Kidney capillary endothelial cell (primary cell): ENCODE results near the gene TMEM106C.

Experiments
- DNase-seq: peaks from one replicate; pipeline ENCODE4 v3.0.0-alpha.2; 2018; ENCODE audit warnings: low spot score

Gene TMEM106C

DNA sequence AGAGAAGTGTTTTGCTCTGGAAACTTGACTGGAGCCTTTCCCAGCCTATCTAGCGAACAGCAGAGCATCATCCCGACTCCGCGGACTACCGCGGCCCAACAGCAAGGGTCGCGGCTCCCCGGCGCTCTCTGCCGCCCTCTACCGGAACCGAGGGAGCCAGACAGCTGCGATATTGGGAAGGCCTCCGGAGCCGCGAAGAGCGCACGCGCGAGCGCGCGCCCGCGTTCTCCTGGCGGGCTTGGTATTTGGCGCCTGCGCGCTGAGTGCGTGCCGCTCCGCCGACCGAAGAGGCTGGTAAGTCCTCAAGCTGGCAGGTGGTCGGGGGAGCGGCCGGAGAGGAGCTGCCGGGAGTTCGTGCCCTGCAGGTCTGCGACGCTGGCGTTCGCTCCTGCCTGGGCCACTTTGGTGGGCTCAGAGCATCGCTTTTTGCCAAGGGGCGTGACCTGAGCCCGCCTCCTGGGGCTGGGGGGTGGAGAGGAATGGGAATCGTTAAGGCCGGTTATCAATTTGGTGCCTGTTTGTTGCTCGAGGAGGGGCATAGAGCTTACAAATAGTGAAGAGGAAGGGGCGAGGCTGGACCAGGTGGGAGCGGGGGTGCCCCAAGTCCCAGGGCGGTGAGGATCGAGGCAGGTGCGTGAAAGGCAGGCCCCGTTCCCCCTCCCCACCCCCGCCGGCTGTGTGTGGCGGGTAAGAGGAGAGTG, at the start of gene TMEM106C:
TSS of gene TMEM106C (plus strand) at position 257 of the 701 bp plus-strand sequence. CDS start 641 bp downstream, outside the sequence.
- DNase-seq = peak; percentile 91

GRCh38 chr12:47920913-47921312, 42.5 kb upstream of the TMEM106C start:
- DNase-seq = no peak

DNA sequence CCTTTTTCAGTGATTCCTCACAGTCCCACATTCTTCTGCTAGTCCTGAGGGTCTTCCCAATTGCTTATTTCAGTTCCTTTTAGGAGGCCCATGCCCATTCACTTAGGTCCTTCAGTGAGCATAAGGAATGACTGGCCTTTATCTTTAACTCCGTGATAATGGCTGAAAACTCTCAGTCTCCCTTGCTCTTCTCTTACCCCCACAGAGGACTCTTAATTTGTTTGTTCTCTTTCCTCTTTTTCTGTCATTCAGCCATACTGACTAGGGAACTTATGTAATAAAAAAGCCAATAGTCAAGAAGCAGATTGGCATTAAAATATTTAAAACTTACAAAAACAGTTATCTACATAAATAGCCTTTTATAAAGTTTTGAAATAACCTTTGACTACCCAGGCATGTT, 41.5 kb upstream of the TMEM106C start:
- DNase-seq = no peak

- DNase-seq = no peak
These were observed 36.0 kb upstream of the TMEM106C start for GRCh38 chr12:47927346-47927745.

DNA sequence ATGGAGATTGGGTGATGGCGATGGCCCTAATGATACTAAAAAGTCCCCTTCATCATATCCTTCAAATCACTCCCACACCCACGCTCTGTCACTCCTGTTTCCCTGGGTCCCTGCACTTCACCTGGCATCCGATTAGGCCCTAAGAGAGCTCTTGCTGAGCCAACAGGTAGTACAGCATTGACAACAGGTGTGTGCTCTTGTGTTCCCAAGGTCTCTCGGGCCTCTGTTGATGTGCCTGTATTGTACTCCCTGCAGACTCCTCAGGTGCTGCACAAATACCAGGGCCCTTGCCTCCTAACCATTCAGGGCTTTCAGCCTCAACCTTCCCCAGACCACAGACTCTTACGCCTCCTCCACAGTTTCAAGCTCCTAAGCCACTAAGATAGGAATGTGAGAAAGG, 32.8 kb upstream of the TMEM106C start:
- no peak for DNase-seq

GRCh38 chr12:47931187-47931586, 32.2 kb upstream of the TMEM106C start:
- DNase-seq = no peak

DNA sequence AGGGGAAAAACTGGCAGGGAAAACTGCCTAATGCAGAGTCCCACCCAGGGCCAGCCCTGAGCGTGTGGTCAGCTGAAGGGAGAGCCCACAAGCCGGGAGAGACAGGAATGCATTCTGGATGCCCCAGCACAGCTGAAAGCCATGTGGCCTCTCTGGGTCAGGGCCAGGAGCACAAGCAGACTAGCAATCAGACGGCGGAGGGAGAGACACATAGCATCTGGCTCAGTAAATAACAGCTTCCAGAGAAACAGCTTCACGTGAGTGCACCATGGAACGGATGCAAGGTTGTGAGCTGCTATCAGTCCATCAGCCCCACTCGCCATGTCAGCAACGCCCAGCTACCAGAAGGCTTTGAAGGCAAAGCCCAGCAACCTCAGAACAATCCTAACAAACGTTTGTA, 28.2 kb upstream of the TMEM106C start:
- DNase-seq = no peak

GRCh38 chr12:47938093-47938492, 25.3 kb upstream of the TMEM106C start:
- no peak for DNase-seq

DNA sequence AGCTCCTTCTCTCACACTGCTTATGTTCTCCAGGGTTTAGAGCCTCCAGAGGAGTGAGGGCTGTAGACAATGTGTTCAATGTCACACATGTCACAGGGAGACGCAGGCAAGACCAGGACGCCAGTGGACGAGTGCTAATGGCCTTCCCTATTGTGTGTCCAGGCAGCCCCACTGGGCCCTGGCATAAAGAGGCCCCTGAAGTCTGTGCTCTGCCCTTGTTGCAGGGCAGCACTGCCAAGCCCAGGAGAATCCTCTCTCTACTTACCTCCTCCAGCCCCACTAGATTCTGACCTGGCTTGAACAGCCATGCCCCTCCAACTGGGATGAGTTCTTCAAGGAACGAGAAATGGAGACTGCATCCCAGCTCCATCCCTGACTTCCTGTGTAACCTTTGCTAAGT, 24.8 kb upstream of the TMEM106C start:
- DNase-seq = no peak

GRCh38 chr12:47939009-47939601, 24.3 kb upstream of the TMEM106C start:
- DNase-seq = no peak

DNA sequence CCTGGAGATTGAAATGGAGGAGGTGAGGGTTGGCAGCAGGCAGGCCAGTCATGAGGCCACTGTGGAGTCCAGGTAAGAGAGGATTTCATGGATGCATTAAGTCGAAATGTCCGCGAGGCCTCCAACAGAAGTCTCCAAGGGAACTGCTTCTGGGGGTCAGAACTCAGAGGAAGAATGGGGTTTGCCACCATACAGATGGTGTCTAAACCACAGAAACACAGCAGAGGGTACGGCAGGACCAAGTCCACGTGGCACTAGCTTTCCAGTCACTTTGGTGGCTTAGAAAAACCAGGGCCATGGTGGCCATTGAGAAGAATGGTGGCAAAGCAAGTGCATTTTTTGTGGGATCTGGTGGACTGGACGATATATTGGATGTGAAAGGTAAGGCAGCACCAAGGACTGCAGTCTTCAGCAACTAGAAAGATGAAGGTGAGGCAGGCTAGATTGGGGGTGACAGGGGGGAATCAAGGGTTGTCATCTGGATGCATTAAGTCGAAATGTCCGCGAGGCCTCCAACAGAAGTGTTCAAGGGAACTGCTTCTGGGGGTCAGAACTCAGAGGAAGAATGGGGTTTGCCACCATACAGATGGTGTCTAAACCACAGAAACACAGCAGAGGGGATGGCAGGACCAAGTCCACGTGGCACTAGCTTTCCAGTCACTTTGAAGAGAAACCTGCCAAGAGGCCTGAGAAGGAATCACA, 22.5 kb upstream of the TMEM106C start:
- no peak for DNase-seq

DNA sequence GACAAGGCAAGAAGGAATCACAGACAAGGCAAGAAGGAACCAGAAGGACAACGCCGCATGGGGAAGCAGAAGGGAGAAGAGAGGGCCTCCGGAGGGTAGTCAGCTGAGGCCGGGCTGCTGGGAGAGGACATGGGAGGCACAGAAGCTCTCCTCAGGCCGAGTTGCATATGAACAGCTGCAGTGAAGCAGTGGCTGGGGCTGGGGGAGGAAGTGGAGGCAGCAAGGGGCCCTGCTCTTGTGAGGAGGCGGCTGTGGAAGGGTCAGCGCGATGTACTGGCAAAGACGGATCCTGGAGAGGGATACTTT, 22.0 kb upstream of the TMEM106C start:
- no peak for DNase-seq

DNA sequence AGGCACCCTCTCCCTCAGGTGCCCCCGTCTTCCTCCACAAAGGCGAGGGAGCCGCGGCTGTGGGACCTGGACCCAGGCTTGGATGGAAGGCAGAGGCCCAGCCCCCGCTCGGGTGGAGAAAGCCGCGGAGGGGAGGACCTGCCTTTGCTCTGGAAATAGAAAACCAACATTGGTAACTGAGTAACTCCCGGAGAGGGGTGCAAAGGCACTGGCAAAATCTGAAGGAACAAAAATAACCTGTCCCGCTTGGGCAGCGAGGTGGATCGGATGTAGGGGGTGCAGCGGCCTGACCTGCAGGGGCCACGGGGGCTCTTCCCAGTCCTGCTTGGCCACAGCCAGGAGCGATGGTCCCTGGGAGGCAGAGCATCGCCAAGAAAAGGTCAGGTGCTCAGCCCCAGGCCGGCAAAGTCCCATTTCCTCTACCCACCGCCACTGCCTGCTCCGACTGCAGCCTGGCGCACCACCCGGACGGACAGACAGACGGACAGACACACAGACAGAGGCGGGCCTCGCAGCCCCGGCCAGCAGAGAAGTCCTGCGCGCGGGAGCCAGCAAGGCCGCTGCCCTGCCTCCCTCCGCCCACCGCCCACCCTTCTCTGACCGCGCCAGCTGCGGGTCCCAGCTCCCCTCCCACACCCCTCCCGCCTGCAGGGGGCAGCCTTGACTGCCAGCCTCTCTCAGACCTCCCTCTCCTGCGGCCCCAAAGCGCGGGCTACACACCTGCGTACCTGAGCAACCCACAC, 21.4 kb upstream of the TMEM106C start:
- no peak for DNase-seq

DNA sequence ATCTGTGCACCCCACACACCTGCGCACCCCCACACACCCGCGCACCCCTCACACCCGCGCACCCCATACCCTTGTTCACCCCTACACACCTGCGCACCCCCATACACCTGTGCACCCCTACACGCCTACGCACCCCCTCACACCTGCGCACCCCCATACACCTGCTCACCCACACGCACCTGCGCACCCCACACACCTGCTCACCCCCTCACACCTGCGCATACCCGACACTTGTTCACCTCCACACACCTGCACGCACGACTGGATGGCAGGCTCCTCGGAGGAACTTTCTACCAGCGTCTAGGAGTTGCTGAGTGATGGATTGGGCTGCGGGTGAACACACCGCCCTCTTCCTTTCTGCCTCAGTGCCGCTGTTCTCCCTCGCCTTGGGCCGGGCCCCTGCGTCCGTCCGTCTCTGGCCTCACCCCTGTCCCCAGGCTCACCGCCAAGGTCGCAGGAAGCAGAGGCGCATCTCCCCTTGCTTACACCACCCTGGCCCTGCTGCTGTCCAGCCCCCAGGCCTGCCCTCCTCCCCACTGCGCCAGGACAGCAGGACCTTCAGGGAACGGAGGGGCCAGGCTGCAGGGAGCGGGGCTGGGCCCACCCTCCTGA, 20.7 kb upstream of the TMEM106C start:
- no peak for DNase-seq

- no peak for DNase-seq
These were observed 19.6 kb upstream of the TMEM106C start for GRCh38 chr12:47943623-47944340.

DNA sequence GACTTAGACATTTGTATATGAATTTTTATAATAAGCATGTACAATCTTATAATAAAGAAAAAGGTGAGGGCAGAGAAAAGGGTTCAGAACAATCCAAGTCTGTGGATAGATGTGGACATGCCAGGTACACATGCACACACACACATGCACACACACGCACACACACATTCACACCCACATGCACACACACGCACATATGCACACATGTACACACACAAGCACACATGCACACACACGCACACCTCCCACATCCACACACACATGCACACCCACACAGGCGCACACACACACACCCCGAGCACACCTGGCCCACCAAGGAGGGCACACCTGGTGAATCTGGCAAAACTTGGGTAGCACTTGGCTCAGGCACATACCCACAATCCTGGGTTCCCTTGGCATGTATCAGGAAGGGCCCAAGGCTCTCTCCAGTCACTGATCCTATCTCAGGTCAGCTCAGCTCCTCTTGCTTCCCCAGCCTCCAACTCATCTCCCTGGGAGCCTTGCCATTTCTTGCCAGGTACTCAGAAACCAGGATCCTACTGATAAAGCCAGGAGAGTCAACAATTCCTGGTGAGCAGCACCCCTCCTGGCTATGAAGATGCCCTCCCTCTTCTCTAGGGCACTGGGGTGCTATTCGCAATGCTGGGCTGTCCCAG, 18.6 kb upstream of the TMEM106C start:
- no peak for DNase-seq

DNA sequence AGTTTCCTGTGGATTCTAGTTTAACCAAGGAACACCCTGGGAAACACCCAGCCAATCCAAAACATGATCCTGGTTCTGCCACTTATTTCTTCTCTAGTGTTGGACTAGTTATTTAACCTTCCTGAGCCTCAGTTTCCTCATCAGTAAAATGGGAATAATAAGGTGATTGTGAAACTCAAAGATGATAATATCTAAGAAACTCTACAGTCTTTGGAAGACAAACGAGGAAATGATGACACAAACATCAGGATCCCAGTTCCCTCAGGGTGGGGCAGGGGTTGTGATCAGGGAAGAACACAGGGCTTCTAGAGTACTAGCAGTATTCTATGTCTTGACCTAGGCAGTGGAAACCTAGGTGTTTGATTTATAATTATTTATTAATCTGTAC, 18.1 kb upstream of the TMEM106C start:
- no peak for DNase-seq

DNA sequence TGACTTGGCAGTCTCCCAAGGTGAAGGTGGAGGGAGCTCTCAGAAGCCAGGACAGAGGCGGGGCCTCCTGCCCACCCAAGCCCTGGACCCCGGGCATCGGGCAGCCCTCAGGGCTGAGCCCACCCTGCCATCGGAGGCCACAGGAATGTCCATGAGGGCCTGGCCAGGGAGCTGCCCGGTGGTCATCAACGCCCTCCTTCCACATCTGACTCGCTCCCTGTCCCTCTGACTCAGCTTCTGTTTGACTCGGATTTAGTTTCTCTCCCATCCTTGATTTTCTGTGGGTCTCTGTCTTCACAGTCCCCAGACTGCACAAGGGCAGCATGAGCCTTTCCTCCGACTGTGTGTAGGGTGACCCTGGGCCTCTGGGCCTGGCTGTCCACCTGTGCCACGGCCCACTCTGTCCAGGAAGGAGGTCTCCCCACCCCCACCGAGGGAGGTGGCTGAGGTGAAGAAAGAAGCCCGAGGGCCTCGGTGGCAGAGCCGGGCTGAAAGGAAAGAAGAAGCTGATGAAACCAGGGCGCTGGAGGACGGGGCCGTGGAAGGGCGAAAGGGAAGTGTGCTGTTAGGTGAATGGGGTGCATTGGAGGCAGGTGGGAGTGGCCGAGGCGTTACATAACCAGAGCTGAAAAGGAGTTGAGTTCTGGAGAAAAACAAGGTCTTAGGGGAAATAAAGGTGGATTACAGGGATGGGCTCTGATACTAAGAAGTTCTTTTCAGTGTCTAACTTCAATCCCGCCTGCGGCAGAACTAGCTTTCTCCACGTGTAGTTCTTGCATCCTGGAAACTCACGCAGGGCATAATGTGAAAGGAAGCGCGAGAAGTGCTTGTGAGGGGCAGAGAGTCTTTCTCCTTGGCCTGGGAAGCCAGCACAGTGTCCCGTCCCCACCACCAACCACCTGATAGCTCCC, 16.7 kb upstream of the TMEM106C start:
- no peak for DNase-seq

DNA sequence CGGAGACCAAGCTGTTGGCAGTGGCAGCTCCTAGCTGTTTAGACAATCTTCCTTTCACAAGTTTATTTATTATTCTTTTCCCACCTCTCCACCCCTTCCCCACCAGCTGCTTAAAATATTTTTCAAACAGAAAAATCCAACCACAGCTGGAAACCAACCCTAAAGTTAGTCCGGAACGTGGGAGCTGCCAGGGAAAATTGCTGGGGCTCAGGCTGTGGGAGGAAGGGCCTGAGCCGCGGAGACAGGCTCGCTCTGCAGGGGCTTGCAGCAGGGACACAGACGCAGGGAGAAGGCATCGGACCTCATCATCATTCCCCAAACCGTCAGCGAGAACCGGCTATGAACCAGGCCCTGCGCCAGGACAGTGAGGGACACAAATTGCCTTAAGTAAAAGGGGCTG, 16.1 kb upstream of the TMEM106C start:
- DNase-seq = no peak
